Measurements from ENCODE around the gene ENDOV. TPM values are rescaled to one million over a fixed set of nuclear protein-coding genes. Genes with fewer than 3 reads are reported as not detected.

The ENDOV gene
- total RNA-seq, 1 experiment from 2014 or later = 15.0 TPM

- in situ Hi-C loops (cut with HindIII; ENCODE audit: low pct_unique_long_range_greater_than_20kb, low sequenced_read_pairs) = no loop called here
- no peak for DNase-seq (ENCODE audit: low read depth, low spot score)
Observed at GRCh38 chr17:80424261-80424660, 9.3 kb downstream of the ENDOV start.

GRCh38 chr17:80424878-80425765, 10.2 kb downstream of the ENDOV start:
- in situ Hi-C loops (cut with HindIII; ENCODE audit: low pct_unique_long_range_greater_than_20kb, low sequenced_read_pairs) = loop anchor here (25.0 kb wide), 2 partner anchors 112 to 212 kb away; partner anchors contain the start of gene RPTOR
- peak; percentile 39 for DNase-seq (ENCODE audit: low read depth, low spot score)

GRCh38 chr17:80425835-80426426, 11.0 kb downstream of the ENDOV start:
- DNase-seq (ENCODE audit: low read depth, low spot score) = no peak
- in situ Hi-C loops (cut with HindIII; ENCODE audit: low pct_unique_long_range_greater_than_20kb, low sequenced_read_pairs) = loop anchor here (25.0 kb wide), 2 partner anchors 111 to 211 kb away; partner anchors contain the start of gene RPTOR

GRCh38 chr17:80426671-80427326, 11.8 kb downstream of the ENDOV start:
- in situ Hi-C loops (cut with HindIII; ENCODE audit: low pct_unique_long_range_greater_than_20kb, low sequenced_read_pairs) = loop anchor here (25.0 kb wide), 2 partner anchors 111 to 211 kb away; partner anchors contain the start of gene RPTOR
- DNase-seq (ENCODE audit: low read depth, low spot score) = peak; percentile 86

- in situ Hi-C loops (cut with HindIII; ENCODE audit: low pct_unique_long_range_greater_than_20kb, low sequenced_read_pairs) = loop anchor here (25.0 kb wide), 2 partner anchors 110 to 210 kb away; partner anchors contain the start of gene RPTOR
- no peak for DNase-seq (ENCODE audit: low read depth, low spot score)
Observed at GRCh38 chr17:80427366-80428282, 12.7 kb downstream of the ENDOV start.

GRCh38 chr17:80428363-80428762, 13.4 kb downstream of the ENDOV start:
- DNase-seq (ENCODE audit: low read depth, low spot score) = no peak
- in situ Hi-C loops (cut with HindIII; ENCODE audit: low pct_unique_long_range_greater_than_20kb, low sequenced_read_pairs) = loop anchor here (25.0 kb wide), 2 partner anchors 109 to 209 kb away; partner anchors contain the start of gene RPTOR

GRCh38 chr17:80428796-80429195, 13.8 kb downstream of the ENDOV start:
- no peak for DNase-seq (ENCODE audit: low read depth, low spot score)
- in situ Hi-C loops (cut with HindIII; ENCODE audit: low pct_unique_long_range_greater_than_20kb, low sequenced_read_pairs) = loop anchor here (25.0 kb wide), 2 partner anchors 109 to 209 kb away; partner anchors contain the start of gene RPTOR

GRCh38 chr17:80429356-80430275, 14.6 kb downstream of the ENDOV start:
- in situ Hi-C loops (cut with HindIII; ENCODE audit: low pct_unique_long_range_greater_than_20kb, low sequenced_read_pairs) = loop anchor here (25.0 kb wide), 2 partner anchors 108 to 208 kb away; partner anchors contain the start of gene RPTOR
- DNase-seq (ENCODE audit: low read depth, low spot score) = no peak

- in situ Hi-C loops (cut with HindIII; ENCODE audit: low pct_unique_long_range_greater_than_20kb, low sequenced_read_pairs) = loop anchor here (25.0 kb wide), 2 partner anchors 107 to 207 kb away; partner anchors contain the start of gene RPTOR
- DNase-seq (ENCODE audit: low read depth, low spot score) = no peak
Observed at GRCh38 chr17:80430446-80431245, 15.7 kb downstream of the ENDOV start.

- in situ Hi-C loops (cut with HindIII; ENCODE audit: low pct_unique_long_range_greater_than_20kb, low sequenced_read_pairs) = loop anchor here (25.0 kb wide), 2 partner anchors 106 to 206 kb away; partner anchors contain the start of gene RPTOR
- no peak for DNase-seq (ENCODE audit: low read depth, low spot score)
Observed at GRCh38 chr17:80431246-80432195, 16.6 kb downstream of the ENDOV start.

GRCh38 chr17:80432350-80432955, 17.5 kb downstream of the ENDOV start:
- in situ Hi-C loops (cut with HindIII; ENCODE audit: low pct_unique_long_range_greater_than_20kb, low sequenced_read_pairs) = loop anchor here (25.0 kb wide), 2 partner anchors 105 to 205 kb away; partner anchors contain the start of gene RPTOR

GRCh38 chr17:80432961-80433550, 18.1 kb downstream of the ENDOV start:
- in situ Hi-C loops (cut with HindIII; ENCODE audit: low pct_unique_long_range_greater_than_20kb, low sequenced_read_pairs) = loop anchor here (25.0 kb wide), 2 partner anchors 104 to 204 kb away; partner anchors contain the start of gene RPTOR
- no peak for DNase-seq (ENCODE audit: low read depth, low spot score)

More at GRCh38 chr17:80432350-80432955, 17.5 kb downstream of the ENDOV start:
- no peak for DNase-seq (ENCODE audit: low read depth, low spot score)

All from SK-MEL-5 (cell line).